ENCODE results near the gene SMIM24. TPM values are rescaled to one million over a fixed set of nuclear protein-coding genes. Genes with fewer than 3 reads are reported as not detected.

The SMIM24 gene
- total and polyA plus RNA-seq, 10 of the 15 experiments (the other 5 are each of a cell fraction or from before 2014, with no cell fraction given): 0.14 to 0.44 (median 0.23) TPM; not detected in 4

GRCh38 chr19:3513229-3514140 lies 33.2 kb upstream of the SMIM24 start:
- peaks cover 9% of the 10 kb centered on the region; the same call in 1 of the 2 replicates for H3K4me1 ChIP-seq (ENCODE audit: control insufficient read depth, insufficient read depth, low read length)
- ChIA-PET RAD21 (ENCODE audit: unreplicated experiment) (no interaction called here), SMC1A (ENCODE audit: uncharacterized antibody, unreplicated experiment) (no interaction called here), CTCF (no interaction called here), POLR2A (no interaction called here)
- intact Hi-C loops (cut with micrococcal nuclease; ENCODE audit: unreplicated experiment): no loop called here
- ATAC-seq (no peak), FAIRE-seq (no peak), DNase-seq (ENCODE audit: low read depth, low spot score) (no peak)
- in situ Hi-C loops (cut with MboI): no loop called here
- no TSS peak for BruUV-seq (replicated peaks)
- peaks cover 26% of the 10 kb centered on the region for H3K79me2 ChIP-seq (ENCODE audit: control insufficient read depth, insufficient read depth, low read length)
- H3K27me3 ChIP-seq (replicated peaks in 1 of 2; ENCODE audit: control insufficient read depth in 2 of 2, insufficient read depth in 2 of 2, low read length in 1 of 2): no peaks in the 10 kb centered on the region
- H3K4me3 ChIP-seq: no peak overlapping the region
- H3K36me3 ChIP-seq (ENCODE audit: control insufficient read depth in 2 of 2, insufficient read depth in 2 of 2, low read length in 1 of 2): peaks cover 0 to 1% of the 10 kb centered on the region in 2 experiments; a peak in 3 of 4 replicates
- no peaks in the 10 kb centered on the region for H4K20me1 ChIP-seq (ENCODE audit: control insufficient read depth, insufficient read depth)
- no peak overlapping the region for H3K9ac ChIP-seq (ENCODE audit: control insufficient read depth, insufficient read depth, low read length)
- TF ChIP-seq RFX5 (IDR thresholded peaks at IDR 0.05; ENCODE audit: low read depth, low read length): no peak
- no peak for TF ChIP-seq NKRF (conservative IDR thresholded peaks at IDR 0.05)
- no peak for TF ChIP-seq ZBED1 (IDR thresholded peaks at IDR 0.05; ENCODE audit: borderline replicate concordance)
- TF ChIP-seq USF1 (IDR thresholded peaks at IDR 0.05; ENCODE audit: borderline replicate concordance, extremely low read length, insufficient read depth, low read depth, low read length): no peak
- TF ChIP-seq CHD1 (IDR thresholded peaks at IDR 0.05; ENCODE audit: low read depth, low read length): no peak
- no peak for TF ChIP-seq ZNF207 (IDR thresholded peaks at IDR 0.05; ENCODE audit: borderline replicate concordance)
- no peaks in the 10 kb centered on the region for H3K9me3 ChIP-seq (replicated peaks; ENCODE audit: control insufficient read depth, insufficient read depth, low read length)
- no peak overlapping the region for H3K27ac ChIP-seq (ENCODE audit: control insufficient read depth, insufficient read depth)
- no peak overlapping the region for H3K4me2 ChIP-seq (ENCODE audit: control insufficient read depth, insufficient read depth)
- H2AFZ ChIP-seq (ENCODE audit: control insufficient read depth, low read depth, low read length): no peak overlapping the region
- 88% methylated on average over 23 of the region's 23 CpGs for WGBS (ENCODE audit: insufficient coverage, insufficient replicate concordance, low lambda C conversion rate, missing lambda C conversion rate)
